GM21619 (cell line): ENCODE data around the gene DPYD.

ENCODE experiments used
- ATAC-seq: cut with Tn5 transposase; IDR thresholded peaks from one replicate; pipeline ENCODE4 v1.9.1; 2021; ENCODE audit not compliant: unreplicated experiment

DPYD gene

DNA sequence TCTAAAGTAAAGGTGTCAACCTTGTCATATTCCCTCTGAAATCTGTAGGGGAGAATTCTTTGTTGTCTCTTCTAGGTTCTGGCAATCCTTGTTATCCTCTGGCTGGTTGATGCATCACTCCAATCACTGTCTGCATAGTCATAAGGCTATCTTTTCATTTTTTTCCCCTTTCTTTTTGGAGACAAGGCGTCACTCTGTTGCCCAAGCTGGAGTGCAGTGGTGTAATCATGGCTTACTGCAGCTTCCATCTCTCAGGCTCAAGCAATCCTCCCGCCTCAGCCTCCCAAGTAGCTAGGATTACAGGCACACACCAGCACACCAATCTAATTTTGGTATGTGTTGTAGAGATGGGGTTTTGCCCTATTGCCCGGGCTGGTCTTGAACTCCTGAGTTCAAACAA is 12.9 kb downstream of the DPYD start:
- ATAC-seq: no peak

DNA sequence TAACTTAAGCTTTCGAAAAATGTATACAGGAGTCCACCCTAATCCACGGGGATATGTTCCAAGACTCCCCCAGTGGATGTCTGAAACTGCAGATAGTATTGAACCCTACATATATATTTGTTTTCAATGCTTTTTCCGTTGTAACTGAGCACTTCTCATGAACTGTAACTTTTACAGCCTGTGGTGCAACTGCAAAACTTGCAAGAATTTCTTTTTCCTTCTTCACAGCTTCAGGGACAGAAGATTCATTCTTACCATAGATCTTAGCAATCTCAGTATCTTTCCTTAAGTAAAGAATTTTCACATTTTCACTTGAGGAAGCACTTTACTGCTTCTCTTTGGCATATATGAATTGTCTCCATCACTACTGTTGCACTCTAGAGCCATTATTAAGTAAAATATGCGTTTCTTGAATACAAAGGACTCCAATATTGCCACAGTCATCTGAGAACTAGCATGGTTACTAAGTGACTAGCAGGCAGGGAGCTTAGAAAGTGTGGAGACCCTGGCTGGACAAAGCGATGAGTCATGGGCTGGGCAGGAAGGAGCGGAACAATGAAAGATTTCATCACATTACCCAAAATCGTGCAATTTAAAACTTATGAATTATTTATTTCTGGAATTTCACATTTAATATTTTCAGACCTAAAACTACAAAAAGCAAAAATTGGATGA is 14.1 kb downstream of the DPYD start:
- ATAC-seq: no peak

DNA sequence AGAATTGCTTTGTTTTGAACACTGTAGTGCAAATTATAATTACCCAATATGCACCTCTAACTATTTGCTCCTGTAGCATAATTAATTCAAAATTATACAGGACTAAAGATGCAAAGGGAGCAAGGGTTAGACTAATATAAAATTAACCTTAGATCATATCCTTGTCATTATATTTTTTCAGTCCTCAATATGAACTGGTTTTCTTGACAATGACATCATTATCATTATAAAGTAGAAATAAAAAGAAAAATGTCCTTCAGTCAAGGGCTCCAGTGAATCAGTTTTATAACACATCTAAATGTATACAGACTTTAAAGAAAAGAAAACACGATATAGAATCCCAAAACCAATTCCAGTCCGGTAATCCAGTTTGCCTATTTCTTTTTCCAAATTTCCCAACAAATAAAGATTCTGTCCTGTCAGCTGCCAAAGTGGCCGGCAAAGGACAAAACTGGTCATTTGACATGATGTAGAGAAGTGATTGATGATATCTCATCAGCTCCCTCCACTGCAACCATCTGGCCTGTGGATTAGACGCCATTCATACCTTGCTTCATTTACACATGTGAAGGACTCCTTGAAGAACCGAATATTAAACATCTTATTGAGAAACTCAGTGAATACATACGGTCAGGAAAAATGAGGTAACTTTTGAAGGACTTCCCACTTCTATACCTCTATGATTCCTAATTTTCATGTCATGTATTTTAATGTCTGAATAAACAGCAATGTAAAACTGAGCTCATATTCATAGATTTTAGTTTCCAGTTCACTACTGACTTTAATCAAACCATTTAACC is 15.5 kb downstream of the DPYD start:
- no peak for ATAC-seq

DNA sequence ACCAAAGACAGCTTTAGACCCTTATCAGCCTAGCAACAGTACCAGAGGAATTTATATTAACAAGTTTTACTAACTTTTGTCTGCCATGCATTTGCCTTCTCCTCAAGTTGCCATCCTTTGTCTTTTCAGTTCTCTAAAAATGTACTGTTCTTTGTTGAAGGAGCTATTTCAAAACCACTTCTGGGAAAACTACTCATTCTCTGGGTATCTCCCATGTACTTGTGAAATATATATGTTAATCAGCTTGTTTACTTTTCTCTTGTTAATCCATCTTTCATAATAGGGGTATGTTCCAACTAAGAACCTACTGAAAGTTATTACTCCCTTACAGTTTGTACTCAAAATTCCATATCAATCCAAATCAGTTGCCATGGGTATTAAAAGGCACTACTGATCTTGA is 16.3 kb downstream of the DPYD start:
- no peak for ATAC-seq

DNA sequence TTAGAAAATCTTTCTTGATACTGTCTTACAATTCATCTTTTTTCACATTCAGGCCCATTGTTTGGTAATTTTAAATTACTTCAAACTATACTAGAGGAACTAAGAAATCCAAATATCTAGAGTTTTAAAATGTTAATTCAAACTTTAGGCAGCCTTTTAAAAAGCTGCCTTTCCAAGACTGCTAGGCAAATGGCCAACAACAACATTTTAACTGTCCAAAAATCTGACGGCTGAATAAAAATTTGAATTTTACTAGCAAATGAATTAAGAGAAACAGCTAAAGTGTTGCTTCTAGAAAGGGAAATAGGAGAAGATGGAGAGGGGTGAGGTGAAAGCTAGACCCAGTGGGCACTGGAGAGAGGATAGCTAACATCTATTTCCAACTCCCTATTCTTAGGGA is 17.2 kb downstream of the DPYD start:
- ATAC-seq: no peak

DNA sequence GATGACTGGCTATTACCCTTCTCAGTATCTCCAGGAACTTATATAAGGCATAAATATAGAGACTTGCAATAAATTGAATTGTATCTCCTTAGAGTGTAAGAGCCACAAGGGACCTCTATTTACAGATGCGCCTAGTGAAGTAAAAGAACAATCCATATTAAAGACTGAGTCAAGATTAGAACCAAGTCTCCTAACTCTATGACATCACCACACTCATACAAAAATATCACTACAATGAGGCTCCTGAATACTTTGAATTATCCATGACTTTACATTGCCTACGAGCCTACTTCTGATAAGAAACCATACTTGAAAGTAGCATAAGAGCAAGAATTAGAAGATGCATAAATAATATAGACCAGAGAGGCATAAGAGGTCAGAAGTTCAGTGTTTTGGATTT is 18.8 kb downstream of the DPYD start:
- ATAC-seq: no peak

DNA sequence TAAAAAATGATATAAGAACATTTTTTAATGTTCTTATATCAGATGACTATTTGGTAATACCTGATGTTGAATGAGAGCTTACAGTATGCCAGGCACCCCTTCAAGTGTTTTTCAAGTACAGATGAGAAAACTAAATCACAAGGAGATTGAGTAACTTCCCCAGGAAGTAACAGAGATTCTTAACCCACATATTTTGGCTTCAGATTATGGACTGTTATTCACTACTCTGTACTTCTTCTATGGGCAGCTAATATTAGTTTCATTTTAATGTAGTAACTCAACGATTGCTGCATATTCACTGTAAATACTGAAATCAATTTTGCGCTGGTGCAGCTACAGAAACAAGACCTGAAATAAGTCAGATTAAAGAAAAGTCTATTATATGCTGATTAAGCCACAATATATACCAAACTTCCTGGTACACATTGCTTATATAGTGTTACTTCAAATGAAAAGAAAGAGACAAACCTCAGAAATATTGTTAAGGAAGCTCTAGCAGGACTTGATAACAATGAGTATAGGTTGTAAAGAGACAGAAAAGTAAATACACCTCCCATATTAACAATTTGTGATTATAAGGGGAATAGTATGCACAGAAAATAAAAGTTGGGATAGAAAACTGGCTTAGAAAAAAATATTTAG is 19.7 kb downstream of the DPYD start:
- ATAC-seq: no peak

DNA sequence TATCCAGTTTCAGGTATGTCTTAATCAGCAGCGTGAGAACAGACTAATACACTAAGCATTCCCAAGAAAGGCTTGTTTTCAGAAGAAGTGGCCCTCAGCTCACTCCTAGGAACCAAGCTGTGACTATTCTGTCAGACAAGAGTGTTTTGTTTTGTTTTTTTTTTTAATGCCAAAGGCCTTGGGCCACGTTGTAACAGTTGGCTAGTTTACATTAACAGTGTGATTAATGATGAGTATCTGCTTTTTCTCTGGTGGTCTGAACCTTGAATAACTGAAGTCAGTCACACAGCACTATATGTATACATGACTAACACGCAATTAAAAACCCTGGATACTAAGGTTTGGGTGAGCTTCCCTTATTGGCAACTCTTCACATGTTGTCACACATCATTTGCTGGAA is 21.9 kb downstream of the DPYD start:
- ATAC-seq: no peak

DNA sequence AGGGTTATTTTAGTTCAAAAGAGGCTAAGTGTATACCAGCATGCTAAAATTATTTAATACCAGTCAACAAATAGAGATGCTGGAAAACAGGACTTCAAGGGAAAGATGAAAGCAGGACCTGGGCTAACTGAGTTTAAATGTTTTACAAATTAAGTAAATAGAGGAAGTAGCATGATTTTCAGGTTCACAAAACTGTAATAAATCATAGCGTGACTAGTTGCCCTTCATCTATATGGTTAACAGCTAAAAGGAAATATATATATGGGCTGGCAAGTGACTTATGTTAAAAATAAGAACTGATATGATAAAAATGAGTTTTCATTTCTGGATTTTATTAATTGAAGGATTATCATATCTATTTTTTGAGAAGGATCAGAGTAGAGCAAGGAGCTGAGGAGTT is 25.6 kb downstream of the DPYD start:
- ATAC-seq: no peak

DNA sequence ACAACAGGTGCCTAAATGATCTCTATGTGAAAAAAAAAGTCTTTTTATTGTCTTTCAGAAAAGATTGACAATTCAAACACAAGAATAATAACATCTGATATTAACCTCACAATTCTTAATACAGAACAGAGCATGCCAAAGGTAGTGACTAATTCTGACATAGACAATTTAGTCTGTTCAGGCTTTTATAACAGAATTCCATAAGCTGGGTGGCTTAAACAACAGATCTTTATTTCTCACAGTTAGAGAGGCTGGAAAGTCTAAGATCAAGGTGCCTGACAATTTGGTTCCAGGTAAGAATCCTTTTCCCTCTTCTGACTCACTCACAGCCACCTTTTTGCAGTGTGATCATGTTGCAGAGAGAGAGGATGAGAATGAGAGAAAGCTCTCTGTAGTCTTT is 27.0 kb downstream of the DPYD start:
- ATAC-seq: no peak

DNA sequence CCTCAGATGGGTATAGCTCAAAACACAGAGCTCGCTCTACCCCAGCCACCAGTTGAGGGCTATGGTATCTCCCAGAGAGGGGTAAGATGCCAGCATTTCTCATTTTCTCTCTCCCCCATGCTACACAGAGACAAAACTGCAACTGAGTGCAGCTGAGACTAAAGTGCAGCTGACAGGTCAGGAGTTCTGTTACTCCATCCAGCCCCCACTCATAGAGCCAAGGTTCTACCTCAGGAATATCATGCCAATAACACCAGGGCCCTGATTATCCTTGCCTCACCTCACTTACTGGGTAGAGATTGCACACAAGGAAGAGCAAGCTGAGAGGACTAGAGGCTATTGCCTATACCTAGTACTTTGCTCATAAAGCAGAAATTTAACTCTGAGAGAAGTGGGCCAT is 34.6 kb downstream of the DPYD start:
- ATAC-seq: no peak

DNA sequence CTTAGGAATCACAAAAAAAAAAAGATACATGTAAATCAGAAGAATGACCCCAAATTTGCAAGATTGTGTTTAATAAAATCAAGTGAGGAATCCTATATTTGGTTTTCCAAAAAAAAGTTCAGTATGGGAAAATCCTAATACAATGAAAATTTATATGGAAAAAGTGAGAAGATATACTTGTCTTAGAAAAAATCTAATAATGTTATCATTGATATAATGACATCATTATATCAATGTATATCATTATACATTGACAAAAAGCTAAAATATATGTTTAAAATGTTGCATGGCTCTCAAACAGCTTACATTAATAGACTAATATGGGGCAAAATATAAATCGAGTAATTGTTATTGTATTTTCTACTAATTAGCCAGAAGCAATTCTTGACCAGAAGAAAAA is 37.0 kb downstream of the DPYD start:
- ATAC-seq: no peak

DNA sequence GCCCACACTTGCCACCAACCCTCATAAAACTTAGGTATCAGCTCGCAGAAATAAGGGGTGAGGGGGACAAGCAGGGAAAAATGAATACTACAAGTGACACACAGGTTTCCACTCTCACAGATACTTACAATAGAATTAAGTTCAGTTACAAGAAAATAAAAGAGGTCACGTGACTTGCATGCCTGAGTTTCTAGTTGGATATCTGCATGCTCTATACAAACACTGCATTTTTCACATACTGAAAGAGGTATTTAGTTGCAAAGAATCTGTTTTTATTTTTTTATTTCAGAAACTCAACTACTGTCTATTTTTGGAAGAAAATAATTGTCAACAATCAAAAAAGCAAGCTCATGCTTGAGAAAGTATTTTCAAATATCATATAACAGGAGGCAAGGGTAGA is 43.5 kb downstream of the DPYD start:
- ATAC-seq: no peak

DNA sequence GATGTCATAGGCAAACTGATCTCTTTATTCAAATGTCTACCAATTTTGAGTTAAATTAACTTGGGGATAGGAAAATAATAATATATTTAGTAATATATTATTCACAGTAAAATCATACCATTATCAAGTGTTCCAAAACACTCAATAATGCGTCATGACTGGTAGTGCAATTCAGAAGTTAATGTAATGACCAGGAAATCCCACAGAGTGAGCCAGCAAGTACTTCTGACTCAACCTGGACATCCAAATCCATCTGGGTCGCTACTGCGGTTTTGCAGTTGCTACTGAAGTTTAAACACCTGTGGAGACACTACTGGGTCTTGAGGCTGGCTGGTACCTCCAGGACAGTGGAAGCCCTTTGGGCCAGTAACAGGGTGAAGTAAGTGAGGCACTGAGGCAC is 44.8 kb downstream of the DPYD start:
- no peak for ATAC-seq

DNA sequence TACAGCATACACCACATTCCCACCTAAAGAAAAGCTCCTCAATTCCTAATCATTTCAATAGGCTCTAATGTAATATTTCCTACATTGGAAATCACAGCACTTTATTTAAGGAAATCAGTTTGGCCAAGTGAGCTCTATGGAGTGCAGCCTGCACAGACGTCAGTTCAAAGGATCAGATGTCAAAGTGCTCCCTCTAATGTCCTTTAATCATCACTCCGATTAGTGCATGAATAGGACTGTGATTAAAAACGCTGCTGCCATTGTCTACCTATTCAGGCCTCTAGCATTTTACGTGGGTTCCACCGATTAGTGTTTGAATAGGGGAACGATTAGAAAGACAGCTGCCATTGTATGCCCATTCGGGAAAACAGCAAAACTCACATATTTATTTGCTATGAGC is 50.2 kb downstream of the DPYD start:
- no peak for ATAC-seq

DNA sequence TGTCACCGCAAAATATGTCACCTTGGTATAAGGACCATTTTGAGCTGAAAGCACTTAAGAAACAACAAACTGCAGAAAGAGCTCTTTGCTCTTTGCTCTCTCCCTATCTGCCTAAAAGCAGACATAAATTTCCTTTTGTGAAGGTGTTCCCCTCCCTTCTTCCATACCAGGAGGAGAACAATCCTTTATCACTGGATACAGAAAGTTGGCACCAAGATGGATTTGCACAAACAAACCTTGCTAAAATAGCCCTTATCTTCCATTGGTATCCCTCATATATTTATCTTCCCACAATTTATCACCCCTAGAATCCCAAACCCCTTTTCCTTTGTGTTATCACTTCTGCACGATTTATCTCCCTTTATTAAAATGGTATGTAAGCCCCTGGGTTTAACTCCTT is 51.4 kb downstream of the DPYD start:
- no peak for ATAC-seq

DNA sequence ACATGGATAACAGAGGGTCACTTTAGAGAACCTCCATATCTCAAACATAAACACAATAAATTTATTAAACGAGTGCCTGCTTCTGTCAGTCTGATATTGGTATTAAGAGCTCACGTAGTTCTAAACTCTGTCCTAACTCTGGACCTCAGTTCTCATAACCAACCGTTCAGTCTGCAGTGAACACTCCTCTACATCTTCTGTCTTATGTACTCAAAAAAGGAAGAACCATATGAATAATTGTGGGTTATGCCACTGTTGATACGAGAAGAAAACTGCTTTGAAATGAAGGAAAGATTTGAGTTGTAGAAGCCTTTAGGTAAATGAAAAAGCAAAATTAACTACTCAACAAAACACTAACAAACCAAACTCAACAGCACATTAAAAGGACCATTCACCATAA is 53.7 kb downstream of the DPYD start:
- ATAC-seq: no peak

DNA sequence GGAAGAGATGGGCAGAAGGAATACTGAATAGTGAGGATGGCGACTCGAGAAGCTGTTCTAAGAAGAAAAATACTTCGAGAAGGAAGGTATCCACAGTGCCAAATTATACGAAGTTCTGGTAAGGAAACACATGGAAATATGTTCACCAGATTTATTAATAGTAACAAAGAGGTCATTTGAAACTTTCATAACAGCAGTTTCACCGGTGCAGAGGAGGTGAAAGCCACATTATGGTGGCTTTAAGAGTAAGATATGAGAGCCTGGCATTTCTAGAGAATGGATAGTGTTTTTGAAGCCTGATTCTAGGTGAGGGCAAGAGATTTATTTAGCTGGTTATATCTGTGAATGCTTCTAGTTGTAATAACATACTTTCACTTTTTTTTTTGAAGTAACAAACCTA is 56.2 kb downstream of the DPYD start:
- ATAC-seq: peak; percentile 53

DNA sequence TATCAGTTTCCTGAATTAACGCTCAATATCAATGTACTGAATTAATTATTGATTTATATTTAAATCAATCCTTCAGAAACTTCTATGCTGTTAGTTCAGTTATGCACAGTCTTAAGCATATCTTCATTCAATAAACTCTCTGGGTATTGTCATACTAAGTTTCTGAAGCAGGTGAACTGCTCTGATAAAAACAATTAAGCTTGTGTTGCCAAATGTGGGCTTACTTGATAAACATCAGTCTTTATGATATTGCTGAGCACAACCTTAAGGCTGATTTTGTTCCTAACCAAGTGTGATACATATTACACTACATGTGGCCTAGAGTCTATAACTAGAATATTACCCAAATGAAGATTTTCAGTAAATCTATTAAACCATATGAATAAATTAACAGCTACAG is 67.6 kb downstream of the DPYD start:
- no peak for ATAC-seq

DNA sequence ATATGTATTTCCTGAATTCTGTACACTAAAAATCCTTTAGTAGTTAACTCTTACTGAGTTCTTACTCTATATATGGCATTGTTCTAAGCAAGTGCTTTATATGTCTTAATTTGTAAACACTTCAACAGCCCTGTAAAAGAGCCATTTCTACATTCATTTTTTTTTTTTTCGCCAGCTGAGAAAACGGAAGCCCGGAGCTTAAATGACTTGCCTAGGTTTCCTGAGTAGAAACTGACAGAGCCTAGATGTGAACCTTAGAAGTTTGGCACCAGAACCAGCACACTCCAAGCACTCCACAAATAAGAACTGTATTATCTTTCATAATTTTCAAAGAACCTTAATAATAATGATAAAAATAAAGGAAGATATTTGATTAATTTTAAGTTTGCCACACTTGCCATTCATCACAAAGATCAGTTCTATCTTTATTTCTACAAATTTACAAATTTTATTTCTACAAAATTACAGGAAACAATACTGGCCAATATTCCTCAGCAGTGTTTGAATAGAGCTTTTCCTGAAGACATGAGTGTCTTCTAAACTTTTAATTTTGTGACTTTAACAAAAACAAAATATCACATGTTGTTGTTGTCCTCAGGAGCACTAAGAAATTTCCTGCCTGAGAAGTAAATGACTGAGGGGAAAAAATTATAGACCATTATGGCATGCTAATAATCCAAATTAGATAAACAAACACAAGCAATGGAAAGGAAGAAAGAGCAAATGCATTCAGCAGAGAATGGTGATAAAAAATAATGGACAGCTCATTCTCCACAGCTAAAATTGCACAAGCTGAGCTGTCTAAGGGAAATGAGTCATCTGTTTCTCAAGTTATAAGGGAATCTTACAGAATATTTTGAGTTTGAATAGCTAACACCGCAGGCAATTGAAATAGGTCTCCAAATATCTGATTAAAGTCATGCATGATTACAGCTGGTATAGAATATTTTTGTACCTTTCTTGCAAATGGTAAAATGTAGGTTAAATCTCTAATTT is 71.2 kb downstream of the DPYD start:
- peak; percentile 48 for ATAC-seq

DNA sequence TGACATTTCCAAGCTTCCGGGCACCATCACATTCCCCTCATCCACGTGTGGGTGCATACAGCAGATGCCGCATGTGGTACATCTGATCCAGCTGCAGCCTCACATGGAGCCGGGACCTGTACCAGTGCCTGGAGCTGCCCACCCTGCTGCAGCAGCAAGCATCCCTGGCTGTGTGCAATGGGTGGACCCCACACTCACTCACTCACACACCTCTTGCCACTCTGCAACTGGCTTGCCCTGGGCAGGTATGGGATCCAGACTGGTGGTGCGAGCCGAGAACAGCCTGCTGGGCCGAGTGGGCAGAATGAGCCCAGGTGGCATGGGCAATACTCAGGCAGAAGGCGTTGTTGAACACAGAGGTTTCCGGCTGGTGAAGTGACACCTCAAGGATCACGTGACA is 75.0 kb downstream of the DPYD start:
- no peak for ATAC-seq
